BLaER1 (cell line): ENCODE data around the gene MCTP2.

Experiments
- H3K27ac ChIP-seq: shearing (Covaris generic); formaldehyde crosslinking; 2 replicates; pipeline ENCODE4 v1.8.1; 2022
- H3K27me3 ChIP-seq: shearing (Covaris generic); formaldehyde crosslinking; 2 replicates; pipeline ENCODE4 v1.8.1; 2022
- H3K36me3 ChIP-seq: shearing (Covaris generic); formaldehyde crosslinking; 2 replicates; pipeline ENCODE4 v1.8.1; 2022
- H3K4me1 ChIP-seq: shearing (Covaris generic); formaldehyde crosslinking; 2 replicates; pipeline ENCODE4 v1.8.1; 2022
- H3K4me2 ChIP-seq: shearing (Covaris generic); formaldehyde crosslinking; 2 replicates; pipeline ENCODE4 v1.8.1; 2022
- H3K4me3 ChIP-seq: shearing (Covaris generic); formaldehyde crosslinking; 2 replicates; pipeline ENCODE4 v1.8.1; 2022
- H3K9ac ChIP-seq: shearing (Covaris generic); formaldehyde crosslinking; 2 replicates; pipeline ENCODE4 v1.8.1; 2022
- H3K9me3 ChIP-seq: shearing (Covaris generic); formaldehyde crosslinking; 2 replicates; pipeline ENCODE4 v1.8.1; 2022
- H4K20me1 ChIP-seq: shearing (Covaris generic); formaldehyde crosslinking; 2 replicates; pipeline ENCODE4 v1.8.1; 2022
- Cebpa-rat ChIP-seq: shearing (Covaris generic); IDR thresholded peaks from 2 replicates; pipeline ENCODE4 v1.8.1; 2022

MCTP2 gene

GRCh38 chr15:94317211-94317610 is 85.8 kb downstream of the MCTP2 start:
- H3K27me3 ChIP-seq, result no peaks in the 10 kb centered on the region
- H3K4me3 ChIP-seq, result no peak overlapping the region
- H3K36me3 ChIP-seq, result peaks cover 54% of the 10 kb centered on the region
- no peak for TF ChIP-seq Cebpa-rat
- H3K9ac ChIP-seq, result no peak overlapping the region
- H3K4me2 ChIP-seq, result no peak overlapping the region
- no peaks in the 10 kb centered on the region for H4K20me1 ChIP-seq
- peaks cover 14% of the 10 kb centered on the region for H3K9me3 ChIP-seq
- no peaks in the 10 kb centered on the region for H3K4me1 ChIP-seq
- no peak overlapping the region for H3K27ac ChIP-seq

GRCh38 chr15:94322141-94322540 is 90.8 kb downstream of the MCTP2 start:
- Histone ChIP-seq H3K9ac (no peak overlapping the region), H3K27ac (no peak overlapping the region), H3K9me3 (peaks cover 4% of the 10 kb centered on the region), H4K20me1 (no peaks in the 10 kb centered on the region), H3K27me3 (no peaks in the 10 kb centered on the region), H3K4me3 (no peak overlapping the region), H3K36me3 (peaks cover 22% of the 10 kb centered on the region), H3K4me2 (no peak overlapping the region), H3K4me1 (no peaks in the 10 kb centered on the region)
- TF ChIP-seq Cebpa-rat, result no peak

- no peaks in the 10 kb centered on the region for H3K27me3 ChIP-seq
- no peaks in the 10 kb centered on the region for H3K4me1 ChIP-seq
- no peaks in the 10 kb centered on the region for H3K9me3 ChIP-seq
- no peak overlapping the region for H3K4me2 ChIP-seq
- no peak overlapping the region for H3K4me3 ChIP-seq
- no peaks in the 10 kb centered on the region for H4K20me1 ChIP-seq
- H3K27ac ChIP-seq, result no peak overlapping the region
- TF ChIP-seq Cebpa-rat, result no peak
- H3K9ac ChIP-seq, result no peak overlapping the region
- H3K36me3 ChIP-seq, result peaks cover 18% of the 10 kb centered on the region
Measured at GRCh38 chr15:94323076-94323475, 91.7 kb downstream of the MCTP2 start.

GRCh38 chr15:94324117-94324826 is 92.9 kb downstream of the MCTP2 start:
- Histone ChIP-seq H3K9me3 (no peaks in the 10 kb centered on the region), H3K4me3 (no peak overlapping the region), H4K20me1 (no peaks in the 10 kb centered on the region), H3K27ac (no peak overlapping the region), H3K9ac (no peak overlapping the region), H3K4me1 (no peaks in the 10 kb centered on the region), H3K4me2 (no peak overlapping the region), H3K36me3 (peaks cover 16% of the 10 kb centered on the region), H3K27me3 (no peaks in the 10 kb centered on the region)
- TF ChIP-seq Cebpa-rat, result no peak

- no peaks in the 10 kb centered on the region for H4K20me1 ChIP-seq
- no peak overlapping the region for H3K4me3 ChIP-seq
- no peaks in the 10 kb centered on the region for H3K9me3 ChIP-seq
- no peak for TF ChIP-seq Cebpa-rat
- H3K4me1 ChIP-seq, result no peaks in the 10 kb centered on the region
- H3K9ac ChIP-seq, result no peak overlapping the region
- H3K27me3 ChIP-seq, result no peaks in the 10 kb centered on the region
- H3K4me2 ChIP-seq, result no peak overlapping the region
- peaks cover 13% of the 10 kb centered on the region; the same call in 1 of the 2 replicates for H3K36me3 ChIP-seq
- H3K27ac ChIP-seq, result no peak overlapping the region
Measured at GRCh38 chr15:94324835-94325767, 93.7 kb downstream of the MCTP2 start.

GRCh38 chr15:94327356-94327936 is 96.1 kb downstream of the MCTP2 start:
- H3K4me3 ChIP-seq, result no peak overlapping the region
- H3K27me3 ChIP-seq, result no peaks in the 10 kb centered on the region
- peaks cover 8% of the 10 kb centered on the region; the same call in 1 of the 2 replicates for H3K36me3 ChIP-seq

GRCh38 chr15:94331731-94332130 is 100.4 kb downstream of the MCTP2 start:
- Histone ChIP-seq H3K4me1 (no peaks in the 10 kb centered on the region), H3K9ac (no peak overlapping the region), H4K20me1 (no peaks in the 10 kb centered on the region), H3K9me3 (no peaks in the 10 kb centered on the region), H3K27ac (no peak overlapping the region), H3K4me3 (no peak overlapping the region), H3K4me2 (no peak overlapping the region), H3K36me3 (peaks cover 14% of the 10 kb centered on the region; the same call in 1 of the 2 replicates), H3K27me3 (no peaks in the 10 kb centered on the region)
- TF ChIP-seq Cebpa-rat, result no peak

More at GRCh38 chr15:94327356-94327936, 96.1 kb downstream of the MCTP2 start:
- Histone ChIP-seq H4K20me1 (no peaks in the 10 kb centered on the region), H3K27ac (no peak overlapping the region), H3K9ac (no peak overlapping the region), H3K4me2 (no peak overlapping the region), H3K9me3 (no peaks in the 10 kb centered on the region), H3K4me1 (no peaks in the 10 kb centered on the region)
- no peak for TF ChIP-seq Cebpa-rat

GRCh38 chr15:94335616-94336015 is 104.3 kb downstream of the MCTP2 start:
- no peak overlapping the region for H3K9ac ChIP-seq
- H3K36me3 ChIP-seq, result peaks cover 10% of the 10 kb centered on the region; the same call in 1 of the 2 replicates
- no peak for TF ChIP-seq Cebpa-rat
- no peaks in the 10 kb centered on the region for H3K9me3 ChIP-seq
- no peaks in the 10 kb centered on the region for H4K20me1 ChIP-seq
- no peak overlapping the region for H3K4me3 ChIP-seq
- H3K27ac ChIP-seq, result no peak overlapping the region
- no peaks in the 10 kb centered on the region for H3K27me3 ChIP-seq
- no peak overlapping the region for H3K4me2 ChIP-seq
- H3K4me1 ChIP-seq, result no peaks in the 10 kb centered on the region

- Histone ChIP-seq H3K9me3 (no peaks in the 10 kb centered on the region), H3K4me2 (no peak overlapping the region), H3K27me3 (no peaks in the 10 kb centered on the region), H3K9ac (no peak overlapping the region), H3K4me3 (no peak overlapping the region), H3K27ac (no peak overlapping the region), H3K4me1 (no peaks in the 10 kb centered on the region), H3K36me3 (peaks cover 10% of the 10 kb centered on the region; the same call in 1 of the 2 replicates), H4K20me1 (no peaks in the 10 kb centered on the region)
- no peak for TF ChIP-seq Cebpa-rat
Measured at GRCh38 chr15:94336817-94337467, 105.6 kb downstream of the MCTP2 start.
